ENCODE data around the gene PDZRN3. TPM values are rescaled to one million over a fixed set of nuclear protein-coding genes. Genes with fewer than 3 reads are reported as not detected.

PDZRN3 gene
- total RNA-seq, 1 donor from 2014 or later: 58.6 TPM

- DNase-seq (ENCODE audit: extremely low spot score, unreplicated experiment): no peak
- Mint-ChIP-seq H3K4me1 (ENCODE audit: unreplicated experiment) (peaks cover 11% of the 10 kb centered on the region), H3K36me3 (no peaks in the 10 kb centered on the region), H3K27ac (no peak overlapping the region), H3K4me3 (no peak overlapping the region), H3K9me3 (no peaks in the 10 kb centered on the region), H3K27me3 (peaks cover 7% of the 10 kb centered on the region)
- no peak for TF ChIP-seq CTCF (conservative IDR thresholded peaks at IDR 0.05)
These were observed 12.3 kb upstream of the PDZRN3 start for GRCh38 chr3:73637042-73637441.

- Mint-ChIP-seq H3K4me3 (no peak overlapping the region), H3K36me3 (no peaks in the 10 kb centered on the region), H3K27me3 (peaks cover 7% of the 10 kb centered on the region), H3K9me3 (no peaks in the 10 kb centered on the region), H3K27ac (no peak overlapping the region), H3K4me1 (ENCODE audit: unreplicated experiment) (peaks cover 11% of the 10 kb centered on the region)
- TF ChIP-seq CTCF (conservative IDR thresholded peaks at IDR 0.05): no peak
- DNase-seq (ENCODE audit: extremely low spot score, unreplicated experiment): no peak
These were observed 10.5 kb upstream of the PDZRN3 start for GRCh38 chr3:73635254-73635653.

- peaks cover 7% of the 10 kb centered on the region for H3K27me3 Mint-ChIP-seq
These were observed 9.2 kb upstream of the PDZRN3 start for GRCh38 chr3:73633916-73634344.

GRCh38 chr3:73633453-73633852, 8.7 kb upstream of the PDZRN3 start:
- Mint-ChIP-seq H3K4me1 (ENCODE audit: unreplicated experiment) (peaks cover 11% of the 10 kb centered on the region), H3K4me3 (no peak overlapping the region), H3K27ac (no peak overlapping the region), H3K36me3 (no peaks in the 10 kb centered on the region), H3K9me3 (no peaks in the 10 kb centered on the region), H3K27me3 (peaks cover 7% of the 10 kb centered on the region)
- DNase-seq (ENCODE audit: extremely low spot score, unreplicated experiment): no peak
- no peak for TF ChIP-seq CTCF (conservative IDR thresholded peaks at IDR 0.05)

More at GRCh38 chr3:73633916-73634344, 9.2 kb upstream of the PDZRN3 start:
- H3K36me3 Mint-ChIP-seq: no peaks in the 10 kb centered on the region
- DNase-seq (ENCODE audit: extremely low spot score, unreplicated experiment): no peak
- no peak overlapping the region for H3K27ac Mint-ChIP-seq
- no peak for TF ChIP-seq CTCF (conservative IDR thresholded peaks at IDR 0.05)
- peaks cover 11% of the 10 kb centered on the region for H3K4me1 Mint-ChIP-seq (ENCODE audit: unreplicated experiment)
- H3K9me3 Mint-ChIP-seq: no peaks in the 10 kb centered on the region
- H3K4me3 Mint-ChIP-seq: no peak overlapping the region

- H3K36me3 Mint-ChIP-seq: no peaks in the 10 kb centered on the region
- H3K27ac Mint-ChIP-seq: no peak overlapping the region
- no peak for DNase-seq (ENCODE audit: extremely low spot score, unreplicated experiment)
- peaks cover 26% of the 10 kb centered on the region for H3K27me3 Mint-ChIP-seq
- peak overlapping the region; percentile 93 for H3K4me3 Mint-ChIP-seq
- no peaks in the 10 kb centered on the region for H3K9me3 Mint-ChIP-seq
- peaks cover 41% of the 10 kb centered on the region for H3K4me1 Mint-ChIP-seq (ENCODE audit: unreplicated experiment)
- TF ChIP-seq CTCF (conservative IDR thresholded peaks at IDR 0.05): no peak
These were observed 1.4 kb upstream of the PDZRN3 start for GRCh38 chr3:73626106-73626505.
